Ammon's horn (tissue), 1 donor: ENCODE results near the gene SCAMP3.
A peak's percentile ranks its signal among the peaks of the same experiment; 100 is the strongest.
"Not testable (repeated sequence)": the region's sequence is repeated elsewhere in the genome, so short reads cannot be mapped to it uniquely, and the experiment has no call there.

ENCODE experiments used
- DNase-seq: peaks from one replicate; pipeline ENCODE4 v3.0.0-alpha.2; 2016; ENCODE audit warnings: low spot score

Gene SCAMP3

GRCh38 chr1:155261852-155262673 is at the start of gene SCAMP3:
SCAMP3 (minus strand) TSS chr1:155262360; CDS start chr1:155262151, 209 bp downstream.
- peak; percentile 99 for DNase-seq

GRCh38 chr1:155309423-155310021 is 47.4 kb upstream of the SCAMP3 start:
- DNase-seq = peak; percentile 12

- peak; percentile 100 for DNase-seq
These were observed 46.6 kb upstream of the SCAMP3 start, which contains the start of gene FDPS for GRCh38 chr1:155308493-155309422. FDPS (plus strand) TSS chr1:155308866; CDS start chr1:155309790, 924 bp downstream.

- DNase-seq = peak; percentile 17
These were observed 45.1 kb upstream of the SCAMP3 start for GRCh38 chr1:155307247-155307740.

GRCh38 chr1:155305881-155306391 is 43.8 kb upstream of the SCAMP3 start:
- no peak for DNase-seq

GRCh38 chr1:155304558-155305063 is 42.5 kb upstream of the SCAMP3 start:
- DNase-seq = no peak

GRCh38 chr1:155301342-155301841 is 39.2 kb upstream of the SCAMP3 start, which contains the start of gene PKLR:
PKLR (minus strand) TSS chr1:155301438; CDS start chr1:155301395, 43 bp downstream.
- no peak for DNase-seq

GRCh38 chr1:155300553-155301329 is 38.6 kb upstream of the SCAMP3 start:
- no peak for DNase-seq

GRCh38 chr1:155300024-155300423 is 37.9 kb upstream of the SCAMP3 start:
- DNase-seq = no peak

- DNase-seq = no peak
These were observed 35.2 kb upstream of the SCAMP3 start for GRCh38 chr1:155297384-155297783.

GRCh38 chr1:155296661-155297060 is 34.5 kb upstream of the SCAMP3 start:
- no peak for DNase-seq

- no peak for DNase-seq
These were observed 33.7 kb upstream of the SCAMP3 start for GRCh38 chr1:155295942-155296267.

GRCh38 chr1:155295183-155295941 is 33.2 kb upstream of the SCAMP3 start:
- DNase-seq = no peak

GRCh38 chr1:155294520-155295182 is 32.5 kb upstream of the SCAMP3 start:
- no peak for DNase-seq

- DNase-seq = no peak
These were observed 31.1 kb upstream of the SCAMP3 start for GRCh38 chr1:155293086-155293749.

GRCh38 chr1:155291006-155291405 is 28.8 kb upstream of the SCAMP3 start:
- not testable (repeated sequence) for DNase-seq

GRCh38 chr1:155287987-155288543 is 25.9 kb upstream of the SCAMP3 start:
- DNase-seq = no peak

GRCh38 chr1:155286544-155286943 is 24.4 kb upstream of the SCAMP3 start:
- DNase-seq = no peak
